ENCODE measurements around the gene ABHD15.

GRCh38 chr17:29590411-29591145 is 23.7 kb upstream of the ABHD15 start:
- TF ChIP-seq CTCF (IDR thresholded peaks at IDR 0.05; ENCODE audit: low read length): no peak
- no peak for TF ChIP-seq EZH2 (IDR thresholded peaks at IDR 0.05; ENCODE audit: borderline replicate concordance, low read length)
